Left lung (tissue), 10 donors: ENCODE measurements around the gene FANK1. TPM values are rescaled to one million over a fixed set of nuclear protein-coding genes. Genes with fewer than 3 reads are reported as not detected.
"Not testable (repeated sequence)": the region's sequence is repeated elsewhere in the genome, so short reads cannot be mapped to it uniquely, and the experiment has no call there.

ENCODE experiments used
- ATAC-seq: fragments of 200-7000 bp; cut with Tn5 transposase; one replicate; pipeline ENCODE4 v1.9.1; 2020; ENCODE audit warnings: moderate library complexity
- DNase-seq, 4 donors: peaks; one replicate each; pipeline ENCODE4 v3.0.0-alpha.2; 2013 to 2020
- H3K27ac ChIP-seq, 2 donors: fragments of 200-600 bp; sonication (generic) in 1 of 2; one replicate each; pipeline versions ENCODE4 v1.5.0 to v1.8.0; 2020 to 2021
- H3K27me3 ChIP-seq, 2 donors: fragments of 200-600 bp; sonication (generic) in 1 of 2; one replicate each; pipeline versions ENCODE4 v1.5.0 to v1.8.0; 2020 to 2021
- H3K36me3 ChIP-seq, 2 donors: fragments of 200-600 bp; sonication (generic) in 1 of 2; one replicate each; pipeline versions ENCODE4 v1.5.0 to v1.8.0; 2020 to 2021
- H3K4me1 ChIP-seq, 2 donors: fragments of 200-600 bp; one replicate each; pipeline ENCODE4 v1.8.0; 2021
- H3K4me3 ChIP-seq, 2 donors: fragments of 200-600 bp; sonication (generic) in 1 of 2; one replicate each; pipeline versions ENCODE4 v1.5.0 to v1.8.0; 2020 to 2021; ENCODE audit warnings: mild to moderate bottlenecking in 1 of 2
- H3K9me3 ChIP-seq, 2 donors: fragments of 200-600 bp; sonication (generic) in 1 of 2; one replicate each; pipeline versions ENCODE4 v1.5.0 to v1.8.0; 2020 to 2021
- intact Hi-C, 2 donors: fragments of 100-400 bp; cut with DNase I; formaldehyde crosslinking; loops; one replicate each; pipeline versions ENCODE4 v1.11.2 to v1.14.2; 2022
- polyA plus RNA-seq, 6 donors: library from polyadenylated mRNA; unstranded; fragments of 120-200 nt; gene quantifications; one replicate each; pipeline ENCODE4 v1.2.1, GENCODE V29; 2013; ENCODE audit not compliant: insufficient read length in 6 of 6
- total RNA-seq, 2 donors: library from RNA; stranded (reverse); fragmentation: NEBNext Ultra II Directional; extraction: Animal tissue kit (Norgen Biotek cat#: 25700); gene quantifications; one replicate each; pipeline ENCODE4 v1.2.1, GENCODE V29; 2021
- TF ChIP-seq, protein P1 (sequence below), 2 donors: fragments of 200-600 bp; sonication (generic) in 1 of 2; IDR thresholded peaks; one replicate each; pipeline versions ENCODE4 v1.5.0 to v1.8.0; 2021; ENCODE audit warnings: antibody characterized with exemption in 2 of 2
- donor health status: DM: no; HTN: yes; CAD: no.
- donor health status: DM: no; HTN: no; CAD: no.

The FANK1 gene
- total and polyA plus RNA-seq, 8 donors = 4.3 to 12.1 (median 8.4) TPM

DNA sequence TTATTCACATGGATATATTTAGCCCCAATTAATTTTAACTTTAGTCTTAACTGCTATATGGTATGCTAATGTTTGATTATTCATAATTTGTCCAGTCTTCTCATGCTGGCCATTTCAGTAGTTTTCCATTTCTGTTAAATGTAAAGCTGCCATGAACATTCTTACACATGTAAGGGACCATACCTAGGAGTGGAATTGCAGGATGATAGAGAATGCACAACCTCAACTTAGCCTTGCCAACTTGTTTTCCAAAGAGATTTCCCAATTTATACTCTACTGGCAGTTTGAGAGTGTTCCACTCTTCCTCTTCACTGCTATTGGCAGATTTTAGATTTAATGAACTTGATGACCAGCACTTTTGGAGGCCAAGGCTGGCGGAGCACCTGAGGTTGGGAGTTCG lies 68.2 kb downstream of the FANK1 start:
- ATAC-seq (no peak), DNase-seq (no peak)
- TF ChIP-seq, protein P1, sequence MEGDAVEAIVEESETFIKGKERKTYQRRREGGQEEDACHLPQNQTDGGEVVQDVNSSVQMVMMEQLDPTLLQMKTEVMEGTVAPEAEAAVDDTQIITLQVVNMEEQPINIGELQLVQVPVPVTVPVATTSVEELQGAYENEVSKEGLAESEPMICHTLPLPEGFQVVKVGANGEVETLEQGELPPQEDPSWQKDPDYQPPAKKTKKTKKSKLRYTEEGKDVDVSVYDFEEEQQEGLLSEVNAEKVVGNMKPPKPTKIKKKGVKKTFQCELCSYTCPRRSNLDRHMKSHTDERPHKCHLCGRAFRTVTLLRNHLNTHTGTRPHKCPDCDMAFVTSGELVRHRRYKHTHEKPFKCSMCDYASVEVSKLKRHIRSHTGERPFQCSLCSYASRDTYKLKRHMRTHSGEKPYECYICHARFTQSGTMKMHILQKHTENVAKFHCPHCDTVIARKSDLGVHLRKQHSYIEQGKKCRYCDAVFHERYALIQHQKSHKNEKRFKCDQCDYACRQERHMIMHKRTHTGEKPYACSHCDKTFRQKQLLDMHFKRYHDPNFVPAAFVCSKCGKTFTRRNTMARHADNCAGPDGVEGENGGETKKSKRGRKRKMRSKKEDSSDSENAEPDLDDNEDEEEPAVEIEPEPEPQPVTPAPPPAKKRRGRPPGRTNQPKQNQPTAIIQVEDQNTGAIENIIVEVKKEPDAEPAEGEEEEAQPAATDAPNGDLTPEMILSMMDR (IDR thresholded peaks at IDR 0.05) = no peak
- intact Hi-C loops = no loop called here
- no peaks in the 10 kb centered on the region for H3K9me3 ChIP-seq
- no peaks in the 10 kb centered on the region for H3K36me3 ChIP-seq
- no peak overlapping the region for H3K27ac ChIP-seq
- no peaks in the 10 kb centered on the region for H3K4me1 ChIP-seq
- H3K27me3 ChIP-seq = no peaks in the 10 kb centered on the region
- H3K4me3 ChIP-seq = no peak overlapping the region

DNA sequence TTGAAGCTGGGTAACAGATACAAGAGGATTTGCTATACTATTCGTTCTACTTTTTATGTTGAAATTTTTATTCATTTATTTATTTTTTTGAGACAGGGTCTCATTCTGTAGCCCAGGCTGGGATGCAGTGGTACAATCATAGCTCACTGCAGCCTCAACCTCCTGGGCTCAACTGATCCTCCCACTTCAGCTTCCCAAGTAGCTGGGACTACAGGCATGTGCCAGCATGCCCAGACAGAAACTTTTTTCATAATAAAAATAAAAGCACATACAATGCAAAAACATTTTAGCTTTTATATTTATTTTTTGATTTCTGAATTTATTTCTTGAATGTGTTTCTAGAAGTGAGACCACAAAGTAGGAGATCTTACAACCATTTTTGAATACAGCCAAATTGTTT lies 71.2 kb downstream of the FANK1 start:
- Histone ChIP-seq H3K36me3 (no peaks in the 10 kb centered on the region), H3K4me1 (no peaks in the 10 kb centered on the region), H3K27me3 (no peaks in the 10 kb centered on the region), H3K9me3 (no peaks in the 10 kb centered on the region), H3K27ac (no peak overlapping the region), H3K4me3 (no peak overlapping the region)
- ATAC-seq (no peak), DNase-seq (no peak)
- TF ChIP-seq, protein P1 (IDR thresholded peaks at IDR 0.05) = no peak
- intact Hi-C loops = no loop called here

DNA sequence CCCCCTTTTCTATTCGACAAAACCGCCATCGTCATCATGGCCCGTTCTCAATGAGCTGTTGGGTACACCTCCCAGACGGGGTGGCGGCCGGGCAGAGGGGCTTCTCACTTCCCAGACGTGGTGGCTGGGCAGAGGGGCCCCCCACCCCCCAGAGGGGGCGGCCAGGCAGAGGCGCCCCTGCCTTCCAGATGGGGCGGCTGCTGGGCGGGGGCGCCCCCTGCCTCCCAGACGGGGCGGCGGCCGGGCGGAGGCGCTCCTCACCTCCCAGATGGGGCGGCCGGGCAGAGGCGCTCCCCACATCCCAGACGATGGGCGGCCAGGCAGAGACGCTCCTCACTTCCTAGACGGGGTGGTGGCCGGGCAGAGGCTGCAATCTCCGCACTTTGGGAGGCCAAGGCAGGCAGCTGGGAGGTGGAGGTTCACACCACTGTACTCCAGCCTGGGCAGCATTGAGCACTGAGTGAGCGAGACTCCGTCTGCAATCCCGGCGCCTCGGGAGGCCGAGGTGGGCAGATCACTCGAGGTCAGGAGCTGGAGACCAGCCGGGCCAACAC lies 73.8 kb downstream of the FANK1 start:
- H3K36me3 ChIP-seq, H3K4me1 ChIP-seq, H3K27me3 ChIP-seq, intact Hi-C loops, ATAC-seq, DNase-seq, H3K9me3 ChIP-seq, H3K27ac ChIP-seq, H3K4me3 ChIP-seq: not testable (repeated sequence)

DNA sequence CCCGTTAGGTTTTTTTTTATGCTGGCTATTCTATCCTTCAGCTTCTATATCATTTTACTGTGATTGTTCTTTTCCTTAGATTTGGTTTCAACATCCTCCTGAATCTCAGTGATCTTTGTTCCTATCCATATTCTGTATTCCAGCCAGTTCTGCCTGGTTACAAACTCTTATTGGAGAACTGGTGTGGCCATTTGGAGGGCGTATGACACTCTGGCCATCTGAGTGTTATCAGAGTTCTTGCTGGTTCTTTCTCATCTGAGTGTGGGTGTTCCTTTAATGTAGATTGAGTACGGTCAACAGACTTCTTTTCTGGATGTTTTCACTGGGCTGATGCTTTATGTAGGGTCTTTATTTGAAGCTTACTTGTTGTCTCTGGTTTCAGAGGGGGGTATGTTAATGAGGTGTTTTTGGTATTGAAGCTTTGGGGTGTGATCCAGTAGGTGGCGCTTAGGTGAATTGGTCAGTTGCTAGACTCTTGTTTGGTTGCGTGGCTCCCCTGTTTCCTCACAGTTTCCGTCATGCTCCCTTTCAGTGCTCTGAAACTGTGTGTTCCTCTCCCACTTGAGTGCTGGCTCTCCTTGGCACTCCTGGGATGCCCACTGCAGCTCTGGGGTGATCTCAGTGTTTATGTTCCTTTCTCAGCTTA lies 80.7 kb downstream of the FANK1 start:
- ATAC-seq (no peak), DNase-seq (no peak)
- Histone ChIP-seq H3K36me3 (no peaks in the 10 kb centered on the region), H3K4me1 (no peaks in the 10 kb centered on the region), H3K4me3 (no peak overlapping the region), H3K27ac (no peak overlapping the region), H3K9me3 (no peaks in the 10 kb centered on the region), H3K27me3 (no peaks in the 10 kb centered on the region)
- TF ChIP-seq, protein P1 (IDR thresholded peaks at IDR 0.05) = no peak
- intact Hi-C loops = no loop called here

DNA sequence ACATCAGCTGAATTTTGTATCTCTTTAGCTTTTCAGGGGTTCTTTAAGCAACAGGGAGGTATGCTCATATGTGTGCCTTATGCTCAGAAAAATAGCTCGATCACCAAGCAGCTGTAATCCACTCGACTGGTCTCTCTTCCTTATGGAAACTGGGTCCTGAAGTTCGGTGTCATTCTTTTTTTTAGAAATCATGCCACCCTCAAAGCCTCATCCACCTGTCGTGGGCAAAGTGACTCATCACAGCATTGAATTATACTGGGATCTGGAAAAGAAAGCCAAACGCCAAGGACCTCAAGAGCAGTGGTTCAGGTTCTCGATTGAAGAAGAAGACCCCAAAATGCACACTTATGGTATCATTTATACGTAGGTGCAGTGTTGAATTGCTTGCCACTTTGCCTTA lies 83.6 kb downstream of the FANK1 start:
- DNase-seq = no peak
- intact Hi-C loops = loop anchor here in 1 of 2 donors (5.0 to 10.0 kb wide), 2 partner anchors 405 to 532 kb away; partner anchors contain the start of gene ADAM12
- Histone ChIP-seq H3K36me3 (no peaks in the 10 kb centered on the region), H3K27ac (no peak overlapping the region), H3K4me3 (no peak overlapping the region), H3K9me3 (no peaks in the 10 kb centered on the region), H3K4me1 (no peaks in the 10 kb centered on the region), H3K27me3 (no peaks in the 10 kb centered on the region)
- TF ChIP-seq, protein P1 (IDR thresholded peaks at IDR 0.05) = no peak
- no peak for ATAC-seq
